ENCODE measurements around the gene GPR50.

GPR50 gene

GRCh38 chrX:151227627-151228026 lies 51.2 kb downstream of the GPR50 start:
- no peak for DNase-seq (ENCODE audit: low spot score)

GRCh38 chrX:151228935-151229334 lies 52.6 kb downstream of the GPR50 start:
- DNase-seq (ENCODE audit: low spot score), result no peak
